Activated CD4-positive, alpha-beta T cell treated with anti-CD3 and anti-CD28 coated beads, Interleukin-10, Interleukin-2, amounts not matched to agents 100 ng/mL and 50 ng/mL, durations not matched to agents 16 hours and 8 hours (primary cell): ENCODE measurements around the gene TMEM243.
"Not testable (repeated sequence)": the region's sequence is repeated elsewhere in the genome, so short reads cannot be mapped to it uniquely, and the experiment has no call there.

Source experiments
- DNase-seq: peaks from one replicate; pipeline ENCODE4 v3.0.0-alpha.2; 2020

The TMEM243 gene

GRCh38 chr7:87219545-87220025 lies at the start of gene TMEM243:
TSS of gene TMEM243 (minus strand) at chr7:87219732. CDS start at chr7:87219503, 229 bp downstream.
- peak; percentile 91 for DNase-seq

- no peak for DNase-seq
Measured at GRCh38 chr7:87267239-87267900, 47.8 kb upstream of the TMEM243 start.

- DNase-seq = no peak
Measured at GRCh38 chr7:87263537-87263936, 44.0 kb upstream of the TMEM243 start.

GRCh38 chr7:87253589-87254087 lies 34.1 kb upstream of the TMEM243 start:
- DNase-seq = no peak

GRCh38 chr7:87245671-87246070 lies 26.1 kb upstream of the TMEM243 start:
- not testable (repeated sequence) for DNase-seq

GRCh38 chr7:87238464-87239051 lies 19.0 kb upstream of the TMEM243 start:
- not testable (repeated sequence) for DNase-seq

GRCh38 chr7:87234949-87235348 lies 15.4 kb upstream of the TMEM243 start:
- no peak for DNase-seq

- DNase-seq = no peak
Measured at GRCh38 chr7:87231711-87232110, 12.2 kb upstream of the TMEM243 start.

- no peak for DNase-seq
Measured at GRCh38 chr7:87231258-87231657, 11.7 kb upstream of the TMEM243 start.

GRCh38 chr7:87226495-87226894 lies 7.0 kb upstream of the TMEM243 start:
- peak; percentile 26 for DNase-seq

GRCh38 chr7:87225696-87226095 lies 6.2 kb upstream of the TMEM243 start:
- no peak for DNase-seq

GRCh38 chr7:87223666-87224065 lies 4.1 kb upstream of the TMEM243 start:
- peak; percentile 58 for DNase-seq

GRCh38 chr7:87220734-87221215 lies 1.2 kb upstream of the TMEM243 start:
- no peak for DNase-seq

- peak; percentile 93 for DNase-seq
Measured at GRCh38 chr7:87220026-87220733, 648 bp upstream of the TMEM243 start.

GRCh38 chr7:87218796-87219544 lies 562 bp downstream of the TMEM243 start:
- DNase-seq = no peak

GRCh38 chr7:87217983-87218653 lies 1.4 kb downstream of the TMEM243 start:
- DNase-seq = no peak

GRCh38 chr7:87216701-87217508 lies 2.6 kb downstream of the TMEM243 start:
- DNase-seq = peak; percentile 87

GRCh38 chr7:87215046-87215445 lies 4.5 kb downstream of the TMEM243 start:
- no peak for DNase-seq

GRCh38 chr7:87213811-87214210 lies 5.7 kb downstream of the TMEM243 start:
- no peak for DNase-seq

GRCh38 chr7:87213252-87213651 lies 6.3 kb downstream of the TMEM243 start:
- DNase-seq = no peak

- DNase-seq = no peak
Measured at GRCh38 chr7:87212498-87212897, 7.0 kb downstream of the TMEM243 start.
